Activated B cell treated with CpG ODN at 0.5 μM for 24 hours (primary cell): ENCODE measurements around the gene ZC3H12A. TPM values are rescaled to one million over a fixed set of nuclear protein-coding genes. Genes with fewer than 3 reads are reported as not detected.

ENCODE experiments used
- ATAC-seq: fragments of 200-7000 bp; cut with Tn5 transposase; one replicate; pipeline ENCODE4 v1.10.0; 2021; ENCODE audit warnings: low read depth, mild to moderate bottlenecking, moderate library complexity
- CTCF ChIA-PET: fragments of 350-600 bp; sonication (Branson Sonifier 250); formaldehyde crosslinking; loops from one replicate; lab custom pipeline; 2021; ENCODE audit warnings: antibody characterized with exemption; lab: Charles Lee
- POLR2A ChIA-PET: fragments of 350-600 bp; sonication (Branson Sonifier 250); formaldehyde crosslinking; loops from one replicate; lab custom pipeline; 2021; ENCODE audit warnings: antibody characterized with exemption; lab: Charles Lee
- DNase-seq: peaks from one replicate; pipeline ENCODE4 v3.0.0; 2022
- H3K27ac Mint-ChIP-seq: one replicate; pipeline ENCODE4 v1.8.0; 2020; ENCODE audit warnings: mixed read lengths
- H3K27me3 Mint-ChIP-seq: one replicate; pipeline ENCODE4 v1.8.0; 2021; ENCODE audit warnings: mixed read lengths
- H3K36me3 Mint-ChIP-seq: one replicate; pipeline ENCODE4 v1.8.0; 2021; ENCODE audit warnings: low read depth, mixed read lengths
- H3K4me1 Mint-ChIP-seq: one replicate; pipeline ENCODE4 v1.8.0; 2021; ENCODE audit warnings: mixed read lengths
- H3K4me3 Mint-ChIP-seq: one replicate; pipeline ENCODE4 v1.8.0; 2020; ENCODE audit warnings: mild to moderate bottlenecking, mixed read lengths
- H3K9me3 Mint-ChIP-seq: one replicate; pipeline ENCODE4 v1.8.0; 2020; ENCODE audit warnings: mixed read lengths
- intact Hi-C: fragments of 100-400 bp; cut with micrococcal nuclease; formaldehyde crosslinking; loops from one replicate; pipeline ENCODE4 v1.15.1; 2024
- total RNA-seq: library from RNA; stranded (reverse); gene quantifications from 2 replicates; pipeline ENCODE4 v1.2.3, GENCODE V29; 2022
- TF ChIP-seq, protein P1 (sequence below): fragments of 200-600 bp; IDR thresholded peaks from one replicate; pipeline ENCODE4 v1.8.0; 2022; ENCODE audit warnings: antibody characterized with exemption, mild to moderate bottlenecking

Gene ZC3H12A
- total RNA-seq = 140 and 145 TPM in 2 replicates

DNA sequence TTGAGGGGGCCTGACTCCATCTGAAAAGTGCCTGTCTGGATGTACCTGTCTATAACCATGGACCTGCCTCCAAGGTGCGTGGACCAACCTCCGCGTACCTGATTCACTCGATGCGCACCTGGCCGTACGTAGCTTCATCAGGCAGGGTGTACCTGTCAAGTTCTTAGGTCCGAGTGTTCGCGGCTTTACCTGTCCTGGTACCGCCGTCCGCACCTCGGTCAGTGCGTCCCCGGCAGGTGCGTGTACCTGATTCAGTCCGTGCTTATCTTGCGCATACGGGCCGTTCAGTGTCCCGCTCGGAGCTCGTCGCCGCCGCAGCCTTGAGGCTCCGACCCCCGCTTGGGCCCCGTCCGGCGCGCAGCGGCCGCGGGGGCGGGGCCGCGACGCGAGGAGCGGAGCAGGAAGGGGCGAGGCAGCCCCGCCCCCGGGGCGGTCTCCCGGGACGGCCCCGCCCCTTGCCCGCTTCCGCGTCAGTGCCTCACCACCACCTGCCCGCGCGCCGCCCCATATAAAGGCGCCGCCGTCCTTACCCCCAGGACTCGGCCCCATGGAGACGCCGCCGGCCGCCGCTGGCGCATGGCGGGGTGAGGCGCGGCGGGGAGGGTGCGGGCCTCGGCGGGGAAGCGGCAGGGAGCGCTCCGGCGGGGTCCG lies at the start of gene ZC3H12A:
ZC3H12A (plus strand) TSS at position 535 of the 651 bp plus-strand sequence. CDS start 917 bp downstream, outside the sequence.
- Mint-ChIP-seq H3K36me3 (peaks cover 42% of the 10 kb centered on the region), H3K27ac (peak within 1 kb of the TSS; percentile 92), H3K9me3 (no peaks in the 10 kb centered on the region), H3K4me3 (peak within 1 kb of the TSS; percentile 99), H3K4me1 (peaks cover 36% of the 10 kb centered on the region), H3K27me3 (peaks cover 6% of the 10 kb centered on the region)
- TF ChIP-seq, protein P1, sequence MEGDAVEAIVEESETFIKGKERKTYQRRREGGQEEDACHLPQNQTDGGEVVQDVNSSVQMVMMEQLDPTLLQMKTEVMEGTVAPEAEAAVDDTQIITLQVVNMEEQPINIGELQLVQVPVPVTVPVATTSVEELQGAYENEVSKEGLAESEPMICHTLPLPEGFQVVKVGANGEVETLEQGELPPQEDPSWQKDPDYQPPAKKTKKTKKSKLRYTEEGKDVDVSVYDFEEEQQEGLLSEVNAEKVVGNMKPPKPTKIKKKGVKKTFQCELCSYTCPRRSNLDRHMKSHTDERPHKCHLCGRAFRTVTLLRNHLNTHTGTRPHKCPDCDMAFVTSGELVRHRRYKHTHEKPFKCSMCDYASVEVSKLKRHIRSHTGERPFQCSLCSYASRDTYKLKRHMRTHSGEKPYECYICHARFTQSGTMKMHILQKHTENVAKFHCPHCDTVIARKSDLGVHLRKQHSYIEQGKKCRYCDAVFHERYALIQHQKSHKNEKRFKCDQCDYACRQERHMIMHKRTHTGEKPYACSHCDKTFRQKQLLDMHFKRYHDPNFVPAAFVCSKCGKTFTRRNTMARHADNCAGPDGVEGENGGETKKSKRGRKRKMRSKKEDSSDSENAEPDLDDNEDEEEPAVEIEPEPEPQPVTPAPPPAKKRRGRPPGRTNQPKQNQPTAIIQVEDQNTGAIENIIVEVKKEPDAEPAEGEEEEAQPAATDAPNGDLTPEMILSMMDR = no peak
- ChIA-PET POLR2A (interaction anchor here (1.0 to 7.9 kb wide), 9 partner anchors 10 to 1010 kb away, joined by 3 to 132 read pairs (median 5); partner anchors contain the start of genes C1orf122, CDCA8, MEAF6 and MRPS15), CTCF (interaction anchor here (1.8 to 10.1 kb wide), 2 partner anchors 14 to 18 kb away, joined by 7 to 124 read pairs; no protein-coding TSS in a partner anchor)
- ATAC-seq = peak; percentile 65
- DNase-seq = peak; percentile 98
- intact Hi-C loops = loop anchor here (1.0 to 10.0 kb wide), 5 partner anchors 40 to 1631 kb away; partner anchors contain the start of genes C1orf122, CDCA8, MEAF6 and YRDC

DNA sequence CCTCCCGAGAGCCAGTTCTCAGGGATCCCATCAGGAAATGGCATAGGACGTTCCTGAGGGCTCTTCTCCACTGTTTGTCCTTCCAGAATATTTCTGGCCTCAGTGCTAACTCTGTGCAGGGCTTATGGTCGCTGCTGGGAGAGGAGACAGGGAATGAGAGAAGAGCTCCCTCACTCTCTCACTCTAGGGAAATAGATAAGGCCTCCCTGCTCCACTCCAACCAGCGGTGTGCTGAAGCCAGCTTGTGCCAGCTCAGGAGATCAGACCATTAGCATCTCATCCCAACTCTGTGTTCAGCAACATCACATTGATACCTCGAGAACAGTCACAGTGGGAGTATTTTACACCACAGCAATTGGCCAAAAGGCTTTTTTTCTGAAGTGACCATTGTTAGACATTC lies 49.2 kb upstream of the ZC3H12A start:
- no peaks in the 10 kb centered on the region for H3K4me1 Mint-ChIP-seq
- ChIA-PET POLR2A (no interaction called here), CTCF (interaction anchor here (1.8 kb wide), 1 partner anchor 9 kb away, joined by 5 read pairs; no protein-coding TSS in a partner anchor)
- no peak overlapping the region for H3K27ac Mint-ChIP-seq
- intact Hi-C loops = no loop called here
- H3K36me3 Mint-ChIP-seq = no peaks in the 10 kb centered on the region
- DNase-seq (no peak), ATAC-seq (no peak)
- peaks cover 20% of the 10 kb centered on the region for H3K27me3 Mint-ChIP-seq
- TF ChIP-seq, protein P1 = no peak
- H3K9me3 Mint-ChIP-seq = no peaks in the 10 kb centered on the region
- H3K4me3 Mint-ChIP-seq = no peak overlapping the region

DNA sequence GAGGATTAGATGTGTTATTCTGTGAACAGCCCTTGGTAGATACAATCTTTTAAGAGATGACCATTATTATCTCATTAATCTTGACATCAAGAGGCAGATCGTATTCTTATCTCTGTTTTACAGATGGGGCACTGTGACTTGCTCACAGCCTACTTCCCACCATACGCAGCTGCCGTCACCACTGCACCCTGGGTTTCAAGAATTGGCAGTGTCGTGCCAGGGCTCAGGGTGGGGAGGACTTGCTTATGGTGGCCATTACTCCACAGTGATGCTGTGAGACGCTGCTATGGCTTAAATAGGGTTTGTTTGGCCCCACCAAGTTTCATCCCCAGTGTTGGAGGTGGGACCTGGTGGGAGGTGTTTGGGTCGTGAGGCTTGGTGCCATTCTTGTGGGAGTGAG lies 45.4 kb upstream of the ZC3H12A start:
- no peak overlapping the region for H3K4me3 Mint-ChIP-seq
- ATAC-seq = no peak
- no peaks in the 10 kb centered on the region for H3K36me3 Mint-ChIP-seq
- TF ChIP-seq, protein P1 = no peak
- CTCF ChIA-PET = interaction anchor here (0.6 kb wide), 1 partner anchor 58 kb away, joined by 3 read pairs; no protein-coding TSS in a partner anchor
- DNase-seq = no peak
- intact Hi-C loops = no loop called here
- H3K4me1 Mint-ChIP-seq = no peaks in the 10 kb centered on the region
- H3K27me3 Mint-ChIP-seq = peaks cover 12% of the 10 kb centered on the region
- no peaks in the 10 kb centered on the region for H3K9me3 Mint-ChIP-seq
- H3K27ac Mint-ChIP-seq = no peak overlapping the region
- POLR2A ChIA-PET = no interaction called here

DNA sequence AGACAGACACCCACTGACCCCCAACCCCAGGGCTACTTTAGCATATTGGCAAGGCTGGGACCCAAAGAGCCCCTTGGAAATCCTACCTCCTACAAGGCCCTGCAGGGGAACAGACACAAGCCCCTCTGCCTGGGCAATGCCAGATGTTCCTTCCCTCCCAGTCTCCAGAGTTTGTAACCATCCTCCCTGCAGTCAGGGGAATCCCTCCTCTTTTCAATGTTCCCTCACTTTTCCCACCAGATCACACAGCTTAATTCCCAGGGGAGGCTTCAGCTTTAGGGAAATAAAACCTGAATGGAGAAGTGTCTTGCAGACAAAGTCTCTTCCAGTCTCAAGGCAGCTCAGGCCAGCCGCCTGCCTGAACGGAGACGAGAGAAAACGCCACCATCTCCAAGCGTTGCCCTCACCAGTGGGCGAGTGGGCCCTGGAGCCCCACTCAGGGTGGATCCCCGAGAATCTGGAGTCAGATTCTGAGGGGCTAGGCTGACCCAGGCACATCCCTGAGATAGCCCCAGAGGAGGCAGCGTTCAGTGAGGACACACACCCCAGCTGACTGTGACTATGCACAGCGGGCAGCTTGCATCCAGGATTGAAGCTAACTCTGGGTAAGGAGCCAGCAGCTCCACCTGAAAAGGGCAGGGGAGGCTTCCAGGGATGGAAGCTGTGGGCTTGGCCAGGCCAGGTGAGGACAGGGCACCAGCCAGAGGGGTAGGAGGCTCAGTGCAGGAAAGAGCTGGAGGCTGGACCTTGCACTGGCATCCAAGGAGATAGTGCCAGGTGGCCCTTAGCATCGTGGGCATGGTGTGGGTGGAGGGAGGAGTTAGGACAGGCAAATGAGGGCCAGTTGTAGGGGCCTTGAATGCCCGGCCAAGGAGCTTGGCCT lies 44.0 kb upstream of the ZC3H12A start:
- Mint-ChIP-seq H3K27me3 (peaks cover 12% of the 10 kb centered on the region), H3K4me1 (no peaks in the 10 kb centered on the region), H3K36me3 (no peaks in the 10 kb centered on the region), H3K27ac (no peak overlapping the region), H3K9me3 (no peaks in the 10 kb centered on the region), H3K4me3 (no peak overlapping the region)
- ATAC-seq (no peak), DNase-seq (no peak)
- intact Hi-C loops = loop anchor here (10.0 kb wide), 1 partner anchor 396 kb away; the partner anchor contains the start of gene GRIK3
- TF ChIP-seq, protein P1 = no peak
- ChIA-PET POLR2A (no interaction called here), CTCF (no interaction called here)
